ENCODE results near the gene TMEM150C. TPM values are rescaled to one million over a fixed set of nuclear protein-coding genes. Genes with fewer than 3 reads are reported as not detected.

Gene TMEM150C
- total RNA-seq, 1 donor: 3.3 TPM

GRCh38 chr4:82499738-82500434, 61.9 kb downstream of the TMEM150C start:
- Histone ChIP-seq H3K4me1 (ENCODE audit: insufficient read depth, low read length) (peaks cover 12% of the 10 kb centered on the region), H2AFZ (ENCODE audit: low read length) (no peak overlapping the region), H3K36me3 (ENCODE audit: insufficient read depth, low read length) (no peaks in the 10 kb centered on the region), H3K9me3 (ENCODE audit: low read depth, low read length) (no peaks in the 10 kb centered on the region), H3K79me2 (ENCODE audit: insufficient read depth, low read length) (no peaks in the 10 kb centered on the region), H3K27ac (ENCODE audit: low read depth, low read length) (peak overlapping the region; percentile 28), H3K27me3 (ENCODE audit: insufficient read depth, low read length) (no peaks in the 10 kb centered on the region), H4K20me1 (ENCODE audit: insufficient read depth, low read length) (no peaks in the 10 kb centered on the region), H3K4me2 (ENCODE audit: insufficient read depth, low read length) (peak overlapping the region; percentile 34), H3K4me3 (ENCODE audit: insufficient read depth, low read length) (no peak overlapping the region)
- no peak for TF ChIP-seq CTCF (IDR thresholded peaks at IDR 0.05; ENCODE audit: extremely low read depth, low read depth, low read length)
- peak; percentile 65 for DNase-seq (ENCODE audit: insufficient read length, low spot score, missing footprints)

- Histone ChIP-seq H3K79me2 (ENCODE audit: insufficient read depth, low read length) (no peaks in the 10 kb centered on the region), H3K27me3 (ENCODE audit: insufficient read depth, low read length) (no peaks in the 10 kb centered on the region), H3K9me3 (ENCODE audit: low read depth, low read length) (no peaks in the 10 kb centered on the region), H4K20me1 (ENCODE audit: insufficient read depth, low read length) (no peaks in the 10 kb centered on the region), H3K36me3 (ENCODE audit: insufficient read depth, low read length) (no peaks in the 10 kb centered on the region), H3K4me2 (ENCODE audit: insufficient read depth, low read length) (no peak overlapping the region), H3K4me3 (ENCODE audit: insufficient read depth, low read length) (no peak overlapping the region), H3K27ac (ENCODE audit: low read depth, low read length) (no peak overlapping the region), H2AFZ (ENCODE audit: low read length) (no peak overlapping the region), H3K4me1 (ENCODE audit: insufficient read depth, low read length) (peaks cover 20% of the 10 kb centered on the region)
- no peak for TF ChIP-seq CTCF (IDR thresholded peaks at IDR 0.05; ENCODE audit: extremely low read depth, low read depth, low read length)
- peak; percentile 13 for DNase-seq (ENCODE audit: insufficient read length, low spot score, missing footprints)
These were observed 65.4 kb downstream of the TMEM150C start for GRCh38 chr4:82496349-82496748.

- no peak for DNase-seq (ENCODE audit: insufficient read length, low spot score, missing footprints)
- H3K4me2 ChIP-seq (ENCODE audit: insufficient read depth, low read length): no peak overlapping the region
- H4K20me1 ChIP-seq (ENCODE audit: insufficient read depth, low read length): no peaks in the 10 kb centered on the region
- no peak overlapping the region for H2AFZ ChIP-seq (ENCODE audit: low read length)
- H3K9me3 ChIP-seq (ENCODE audit: low read depth, low read length): no peaks in the 10 kb centered on the region
- H3K27me3 ChIP-seq (ENCODE audit: insufficient read depth, low read length): no peaks in the 10 kb centered on the region
- no peak overlapping the region for H3K27ac ChIP-seq (ENCODE audit: low read depth, low read length)
- no peak overlapping the region for H3K4me3 ChIP-seq (ENCODE audit: insufficient read depth, low read length)
- H3K36me3 ChIP-seq (ENCODE audit: insufficient read depth, low read length): no peaks in the 10 kb centered on the region
- H3K79me2 ChIP-seq (ENCODE audit: insufficient read depth, low read length): no peaks in the 10 kb centered on the region
- peaks cover 17% of the 10 kb centered on the region for H3K4me1 ChIP-seq (ENCODE audit: insufficient read depth, low read length)
- TF ChIP-seq CTCF (IDR thresholded peaks at IDR 0.05; ENCODE audit: extremely low read depth, low read depth, low read length): no peak
These were observed 66.1 kb downstream of the TMEM150C start for GRCh38 chr4:82495666-82496065.

- Histone ChIP-seq H3K27ac (ENCODE audit: low read depth, low read length) (peak overlapping the region; percentile 36), H3K4me2 (ENCODE audit: insufficient read depth, low read length) (no peak overlapping the region)
These were observed 67.9 kb downstream of the TMEM150C start for GRCh38 chr4:82493721-82494425.

More at GRCh38 chr4:82493721-82494425, 67.9 kb downstream of the TMEM150C start:
- Histone ChIP-seq H3K27me3 (ENCODE audit: insufficient read depth, low read length) (no peaks in the 10 kb centered on the region), H3K79me2 (ENCODE audit: insufficient read depth, low read length) (no peaks in the 10 kb centered on the region), H3K4me1 (ENCODE audit: insufficient read depth, low read length) (peaks cover 7% of the 10 kb centered on the region), H4K20me1 (ENCODE audit: insufficient read depth, low read length) (no peaks in the 10 kb centered on the region), H3K4me3 (ENCODE audit: insufficient read depth, low read length) (no peak overlapping the region), H3K9me3 (ENCODE audit: low read depth, low read length) (no peaks in the 10 kb centered on the region), H3K36me3 (ENCODE audit: insufficient read depth, low read length) (no peaks in the 10 kb centered on the region), H2AFZ (ENCODE audit: low read length) (no peak overlapping the region)
- peak; percentile 90 for DNase-seq (ENCODE audit: insufficient read length, low spot score, missing footprints)
- TF ChIP-seq CTCF (IDR thresholded peaks at IDR 0.05; ENCODE audit: extremely low read depth, low read depth, low read length): no peak

All from osteoblast (primary cell).